HG02678 (cell line): Measurements from ENCODE around the gene PEAK3.

Experiments
- ATAC-seq: cut with Tn5 transposase; IDR thresholded peaks from one replicate; pipeline ENCODE4 v1.9.1; 2021; ENCODE audit warnings: mild to moderate bottlenecking, moderate library complexity; ENCODE audit not compliant: unreplicated experiment

Gene PEAK3

GRCh38 chr19:2252055-2252796 lies 29.7 kb downstream of the PEAK3 start:
- ATAC-seq = no peak

DNA sequence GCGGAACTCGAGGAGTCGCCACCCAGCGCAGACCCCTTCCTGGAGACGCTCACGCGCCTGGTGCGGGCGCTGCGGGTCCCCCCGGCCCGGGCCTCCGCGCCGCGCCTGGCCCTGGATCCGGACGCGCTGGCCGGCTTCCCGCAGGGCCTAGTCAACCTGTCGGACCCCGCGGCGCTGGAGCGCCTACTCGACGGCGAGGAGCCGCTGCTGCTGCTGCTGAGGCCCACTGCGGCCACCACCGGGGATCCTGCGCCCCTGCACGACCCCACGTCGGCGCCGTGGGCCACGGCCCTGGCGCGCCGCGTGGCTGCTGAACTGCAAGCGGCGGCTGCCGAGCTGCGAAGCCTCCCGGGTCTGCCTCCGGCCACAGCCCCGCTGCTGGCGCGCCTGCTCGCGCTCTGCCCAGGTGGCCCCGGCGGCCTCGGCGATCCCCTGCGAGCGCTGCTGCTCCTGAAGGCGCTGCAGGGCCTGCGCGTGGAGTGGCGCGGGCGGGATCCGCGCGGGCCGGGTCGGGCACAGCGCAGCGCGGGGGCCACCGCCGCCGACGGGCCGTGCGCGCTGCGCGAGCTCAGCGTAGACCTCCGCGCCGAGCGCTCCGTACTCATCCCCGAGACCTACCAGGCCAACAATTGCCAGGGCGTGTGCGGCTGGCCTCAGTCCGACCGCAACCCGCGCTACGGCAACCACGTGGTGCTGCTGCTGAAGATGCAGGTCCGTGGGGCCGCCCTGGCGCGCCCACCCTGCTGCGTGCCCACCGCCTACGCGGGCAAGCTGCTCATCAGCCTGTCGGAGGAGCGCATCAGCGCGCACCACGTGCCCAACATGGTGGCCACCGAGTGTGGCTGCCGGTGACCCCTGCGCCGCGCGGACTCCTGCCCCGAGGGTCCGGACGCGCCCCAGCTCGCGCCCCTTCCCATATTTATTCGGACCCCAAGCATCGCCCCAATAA lies 30.6 kb downstream of the PEAK3 start:
- no peak for ATAC-seq

- ATAC-seq = no peak
These were observed 31.2 kb downstream of the PEAK3 start for GRCh38 chr19:2250766-2251105.

GRCh38 chr19:2249880-2250765 lies 31.9 kb downstream of the PEAK3 start:
- ATAC-seq = no peak

- no peak for ATAC-seq
These were observed 32.7 kb downstream of the PEAK3 start, which contains the start of gene AMH for GRCh38 chr19:2249010-2249866. Gene AMH, plus strand, starts transcription at chr19:2249323. Its CDS starts 10 bp downstream, at chr19:2249333.

DNA sequence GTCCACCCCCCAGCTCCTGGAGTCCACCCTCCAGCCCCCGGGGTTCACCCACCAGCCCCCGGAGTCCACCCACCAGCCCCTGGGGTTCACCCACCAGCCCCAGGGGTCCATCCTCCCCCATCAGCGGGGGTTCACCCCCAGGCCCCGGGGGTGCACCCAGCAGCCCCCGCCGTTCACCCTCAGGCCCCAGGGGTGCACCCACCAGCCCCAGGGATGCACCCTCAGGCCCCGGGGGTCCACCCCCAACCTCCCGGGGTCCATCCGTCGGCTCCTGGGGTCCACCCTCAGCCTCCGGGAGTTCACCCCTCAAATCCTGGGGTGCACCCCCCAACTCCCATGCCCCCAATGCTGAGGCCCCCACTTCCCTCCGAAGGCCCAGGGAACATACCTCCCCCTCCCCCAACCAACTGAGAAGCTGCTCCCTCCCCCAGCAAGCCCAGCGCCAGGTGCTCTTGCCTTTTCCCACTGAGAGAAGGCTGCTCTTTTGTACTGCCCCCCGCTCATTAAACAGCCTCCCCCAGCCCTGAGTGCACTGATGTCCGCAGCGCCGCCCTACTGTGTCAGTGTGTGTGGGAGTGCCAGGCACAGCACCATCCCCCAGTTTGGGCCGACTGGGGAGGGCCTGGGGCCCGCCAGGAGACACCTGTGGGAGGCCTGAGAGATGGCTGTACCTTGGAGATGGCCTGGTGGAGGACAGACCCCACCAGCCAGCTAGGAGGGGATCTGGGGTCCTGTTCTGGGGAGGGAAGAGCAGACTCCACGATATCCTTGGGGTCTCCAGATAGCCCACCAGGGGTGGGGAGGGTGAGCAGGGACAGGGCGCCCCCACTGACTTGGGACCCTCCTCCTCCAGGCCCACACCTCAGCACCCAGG lies 33.6 kb downstream of the PEAK3 start:
- ATAC-seq = no peak

DNA sequence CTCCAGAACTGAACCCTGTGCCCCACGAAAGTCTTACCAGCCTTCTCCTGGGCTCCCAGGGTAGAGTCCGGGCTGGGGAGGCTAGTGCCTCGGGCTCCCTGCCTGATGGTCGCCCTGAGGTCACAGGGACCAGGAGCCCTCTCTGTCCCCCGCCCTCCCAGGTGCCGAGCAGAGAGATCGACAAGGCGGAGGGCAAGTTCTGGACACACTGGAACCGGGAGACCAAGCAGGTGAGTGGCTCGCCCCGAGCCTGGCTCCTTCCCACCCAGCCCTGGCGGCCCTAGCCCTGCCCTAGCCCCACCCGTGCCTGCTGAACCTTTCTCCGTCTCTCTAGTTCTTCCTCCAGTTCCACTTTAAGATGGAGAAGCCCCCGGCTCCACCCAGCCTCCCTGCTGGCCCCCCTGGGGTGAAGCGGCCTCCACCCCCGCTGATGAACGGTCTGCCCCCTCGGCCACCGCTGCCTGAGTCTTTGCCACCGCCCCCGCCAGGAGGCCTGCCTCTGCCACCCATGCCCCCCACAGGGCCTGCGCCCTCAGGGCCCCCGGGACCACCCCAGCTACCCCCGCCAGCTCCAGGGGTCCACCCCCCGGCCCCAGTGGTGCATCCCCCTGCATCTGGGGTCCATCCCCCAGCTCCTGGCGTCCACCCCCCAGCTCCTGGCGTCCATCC lies 34.4 kb downstream of the PEAK3 start:
- ATAC-seq = no peak

DNA sequence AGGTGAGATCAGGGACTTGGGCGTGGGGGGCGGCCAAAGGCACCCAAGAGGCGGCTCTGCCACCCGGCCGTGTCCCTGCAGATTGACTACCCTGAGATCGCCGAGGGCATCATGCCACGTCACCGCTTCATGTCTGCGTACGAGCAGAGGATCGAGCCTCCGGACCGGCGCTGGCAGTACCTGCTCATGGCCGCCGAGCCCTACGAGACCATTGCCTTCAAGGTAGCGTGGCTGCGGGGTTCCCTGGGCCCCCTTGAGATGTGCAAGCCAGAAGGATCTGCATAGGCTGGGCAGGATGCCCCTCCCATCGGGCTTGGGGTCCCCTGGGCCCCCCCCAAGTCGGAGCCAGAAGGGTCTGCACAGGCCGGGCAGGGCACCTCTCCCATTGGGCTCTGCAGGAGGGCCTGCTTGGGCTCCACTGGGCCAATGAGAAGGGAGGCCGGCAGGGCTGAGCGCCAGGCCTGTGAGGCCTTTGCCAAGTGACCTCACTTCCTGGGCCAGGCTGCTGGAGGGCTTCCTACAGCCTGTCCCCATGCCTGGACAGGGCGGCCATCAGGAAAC lies 35.1 kb downstream of the PEAK3 start:
- no peak for ATAC-seq

- no peak for ATAC-seq
These were observed 35.9 kb downstream of the PEAK3 start for GRCh38 chr19:2246014-2246620.

GRCh38 chr19:2245273-2245672 lies 36.7 kb downstream of the PEAK3 start:
- ATAC-seq = no peak

GRCh38 chr19:2244486-2244885 lies 37.5 kb downstream of the PEAK3 start:
- no peak for ATAC-seq

DNA sequence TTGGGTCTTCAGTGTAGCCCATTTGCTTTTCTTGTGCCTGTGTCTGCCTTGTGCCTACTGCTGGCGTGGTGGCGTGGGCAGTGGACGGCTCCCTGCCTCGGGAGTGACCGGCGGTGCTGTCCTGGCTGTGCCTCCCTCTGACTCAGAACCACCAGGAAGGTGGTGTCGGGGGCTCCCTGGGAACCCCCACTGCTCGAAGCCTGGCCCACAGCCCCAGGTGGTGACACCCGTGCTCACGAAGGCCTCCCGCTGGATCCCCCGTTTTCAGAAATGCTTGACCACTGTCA lies 37.9 kb downstream of the PEAK3 start:
- ATAC-seq = no peak

- ATAC-seq = no peak
These were observed 38.5 kb downstream of the PEAK3 start for GRCh38 chr19:2243274-2244124.

- ATAC-seq = no peak
These were observed 39.2 kb downstream of the PEAK3 start for GRCh38 chr19:2242816-2243215.

- ATAC-seq = no peak
These were observed 39.9 kb downstream of the PEAK3 start for GRCh38 chr19:2242092-2242537.

- ATAC-seq = no peak
These were observed 40.9 kb downstream of the PEAK3 start for GRCh38 chr19:2240881-2241760.
